ENCODE measurements around the gene CDC20.

The CDC20 gene

GRCh38 chr1:43314233-43314632, 44.5 kb upstream of the CDC20 start:
- TF ChIP-seq CTCF (IDR thresholded peaks at IDR 0.05; ENCODE audit: insufficient read depth, low read depth, low read length, missing control alignments), result no peak
- DNase-seq (ENCODE audit: low read depth), result no peak
- no peak overlapping the region for H3K4me3 ChIP-seq (ENCODE audit: low read depth, low read length)

- DNase-seq (ENCODE audit: low read depth), result no peak
- no peak for TF ChIP-seq CTCF (IDR thresholded peaks at IDR 0.05; ENCODE audit: insufficient read depth, low read depth, low read length, missing control alignments)
- no peak overlapping the region for H3K4me3 ChIP-seq (ENCODE audit: low read depth, low read length)
These were observed 43.3 kb upstream of the CDC20 start for GRCh38 chr1:43315481-43315880.

- TF ChIP-seq CTCF (IDR thresholded peaks at IDR 0.05; ENCODE audit: insufficient read depth, low read depth, low read length, missing control alignments), result no peak
- DNase-seq (ENCODE audit: low read depth), result no peak
- no peak overlapping the region for H3K4me3 ChIP-seq (ENCODE audit: low read depth, low read length)
These were observed 42.6 kb upstream of the CDC20 start for GRCh38 chr1:43315963-43316737.

- no peak overlapping the region for H3K4me3 ChIP-seq (ENCODE audit: low read depth, low read length)
- peak; percentile 2 for TF ChIP-seq CTCF (IDR thresholded peaks at IDR 0.05; ENCODE audit: insufficient read depth, low read depth, low read length, missing control alignments)
- no peak for DNase-seq (ENCODE audit: low read depth)
These were observed 41.9 kb upstream of the CDC20 start for GRCh38 chr1:43316738-43317520.

- TF ChIP-seq CTCF (IDR thresholded peaks at IDR 0.05; ENCODE audit: insufficient read depth, low read depth, low read length, missing control alignments), result no peak
- no peak for DNase-seq (ENCODE audit: low read depth)
- no peak overlapping the region for H3K4me3 ChIP-seq (ENCODE audit: low read depth, low read length)
These were observed 40.8 kb upstream of the CDC20 start for GRCh38 chr1:43317817-43318471.

- TF ChIP-seq CTCF (IDR thresholded peaks at IDR 0.05; ENCODE audit: insufficient read depth, low read depth, low read length, missing control alignments), result no peak
- DNase-seq (ENCODE audit: low read depth), result no peak
- H3K4me3 ChIP-seq (ENCODE audit: low read depth, low read length), result no peak overlapping the region
These were observed 40.0 kb upstream of the CDC20 start for GRCh38 chr1:43318831-43319230.

Data from GM12865 (cell line).